Thyroid gland (tissue), 4 donors: ENCODE data around the gene JAG1.

Source experiments
- CTCF ChIP-seq, 6 experiments: fragments of 200-600 bp in 3 of 6; fragments of 450-650 bp in 3 of 6; sonication (generic) in 3 of 6; IDR thresholded peaks; one replicate each; pipeline ENCODE4 v1.5.1; 2016 to 2019; ENCODE audit warnings: antibody characterized with exemption in 6 of 6, mild to moderate bottlenecking in 2 of 6, inconsistent platforms in 1 of 6, moderate library complexity in 1 of 6
- POLR2A ChIP-seq, 2 donors: fragments of 450-650 bp; IDR thresholded peaks; one replicate each; pipeline ENCODE4 v1.6.1; 2017; ENCODE audit warnings: antibody characterized with exemption in 2 of 2, mild to moderate bottlenecking in 2 of 2, moderate library complexity in 1 of 2

- TF ChIP-seq CTCF (IDR thresholded peaks at IDR 0.05) (no peak), POLR2A (IDR thresholded peaks at IDR 0.05) (no peak)
Observed at GRCh38 chr20:10661261-10661660, 12.5 kb downstream of the JAG1 start.
